HG03469 (cell line): ENCODE measurements around the gene RNF14.

Source experiments
- ATAC-seq: cut with Tn5 transposase; IDR thresholded peaks from one replicate; pipeline ENCODE4 v1.9.1; 2021; ENCODE audit warnings: mild to moderate bottlenecking, moderate library complexity, moderate number of reproducible peaks; ENCODE audit not compliant: unreplicated experiment

RNF14 gene

GRCh38 chr5:141947316-141947715 is 21.6 kb upstream of the RNF14 start:
- ATAC-seq = no peak

GRCh38 chr5:141948812-141949211 is 20.1 kb upstream of the RNF14 start:
- ATAC-seq = no peak

DNA sequence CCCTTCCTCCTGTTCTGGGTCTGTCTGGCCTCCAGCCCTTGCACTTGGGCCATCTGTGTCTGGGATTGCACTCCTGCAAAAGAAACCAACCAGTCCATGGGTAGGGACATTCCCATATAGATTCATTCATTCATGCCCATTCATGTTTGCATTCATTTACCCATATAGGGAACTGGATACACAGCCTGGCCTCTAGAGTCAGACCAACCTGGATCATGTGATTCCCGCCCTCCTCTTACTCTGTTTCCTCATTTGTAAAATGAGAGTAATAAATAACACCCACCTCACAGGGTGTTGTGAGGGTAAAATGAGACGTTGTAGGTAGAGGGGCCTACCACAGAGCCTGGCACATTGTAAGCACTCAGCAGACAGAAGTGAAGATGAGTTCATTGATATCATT is 19.4 kb upstream of the RNF14 start:
- no peak for ATAC-seq

DNA sequence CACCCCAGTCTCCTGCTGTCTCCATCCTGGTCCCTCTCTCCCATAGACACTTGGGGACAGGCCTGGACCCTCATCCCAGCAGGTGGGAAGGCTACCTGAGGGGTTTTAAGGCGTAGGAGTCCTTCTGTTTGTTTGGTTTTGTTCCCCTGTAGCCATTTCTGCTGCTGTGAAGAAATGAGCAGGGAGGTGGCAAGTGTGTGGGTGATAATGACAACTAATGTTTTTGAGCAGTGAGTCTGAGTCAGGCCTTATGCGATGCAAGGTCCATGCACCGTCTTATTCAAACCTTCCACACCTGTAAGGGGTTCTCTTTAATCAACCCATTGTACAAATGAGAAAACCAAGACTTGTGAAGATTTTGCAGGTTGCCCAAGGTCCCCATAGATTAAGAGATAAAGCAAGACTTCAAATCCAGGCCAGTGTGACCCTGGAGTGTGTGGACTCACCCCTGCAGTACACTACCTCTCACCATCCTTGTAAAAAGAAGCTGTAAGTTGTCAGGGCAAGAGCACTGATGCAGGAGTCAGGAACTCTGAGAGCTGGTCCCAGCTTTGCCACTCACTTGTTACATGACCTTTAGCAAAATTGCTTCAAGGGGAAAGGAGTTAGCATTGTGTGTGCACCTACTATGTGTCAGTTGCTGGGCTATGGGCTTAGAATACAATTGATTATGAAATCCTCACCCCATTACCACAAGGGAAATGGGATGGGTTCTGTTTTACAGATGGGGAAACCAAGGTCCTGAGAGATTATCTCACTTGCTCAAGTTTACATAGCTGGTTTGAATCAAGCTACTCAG is 18.5 kb upstream of the RNF14 start:
- no peak for ATAC-seq

GRCh38 chr5:141951332-141951781 is 17.5 kb upstream of the RNF14 start:
- peak; percentile 71 for ATAC-seq

DNA sequence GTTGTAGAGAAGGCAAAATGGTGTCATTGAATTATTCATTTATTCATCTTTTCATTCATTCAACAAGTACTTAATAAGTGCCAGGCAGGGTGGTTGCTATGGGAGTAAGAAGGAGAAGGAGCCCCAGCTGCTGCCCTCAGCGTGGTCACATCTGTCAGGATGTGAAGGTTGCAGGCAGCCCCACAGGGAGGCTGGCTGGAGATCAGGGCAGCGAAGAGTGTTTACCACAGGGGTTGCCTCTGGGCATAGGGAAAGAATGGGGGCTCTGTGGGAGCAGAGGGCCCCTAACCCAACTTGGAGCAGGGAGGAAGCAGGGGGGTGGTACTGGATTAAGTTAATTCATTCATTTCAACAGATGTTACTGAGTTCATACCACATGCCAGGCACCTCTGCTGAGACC is 16.9 kb upstream of the RNF14 start:
- no peak for ATAC-seq

- no peak for ATAC-seq
These were observed 14.7 kb upstream of the RNF14 start for GRCh38 chr5:141954194-141954593.

DNA sequence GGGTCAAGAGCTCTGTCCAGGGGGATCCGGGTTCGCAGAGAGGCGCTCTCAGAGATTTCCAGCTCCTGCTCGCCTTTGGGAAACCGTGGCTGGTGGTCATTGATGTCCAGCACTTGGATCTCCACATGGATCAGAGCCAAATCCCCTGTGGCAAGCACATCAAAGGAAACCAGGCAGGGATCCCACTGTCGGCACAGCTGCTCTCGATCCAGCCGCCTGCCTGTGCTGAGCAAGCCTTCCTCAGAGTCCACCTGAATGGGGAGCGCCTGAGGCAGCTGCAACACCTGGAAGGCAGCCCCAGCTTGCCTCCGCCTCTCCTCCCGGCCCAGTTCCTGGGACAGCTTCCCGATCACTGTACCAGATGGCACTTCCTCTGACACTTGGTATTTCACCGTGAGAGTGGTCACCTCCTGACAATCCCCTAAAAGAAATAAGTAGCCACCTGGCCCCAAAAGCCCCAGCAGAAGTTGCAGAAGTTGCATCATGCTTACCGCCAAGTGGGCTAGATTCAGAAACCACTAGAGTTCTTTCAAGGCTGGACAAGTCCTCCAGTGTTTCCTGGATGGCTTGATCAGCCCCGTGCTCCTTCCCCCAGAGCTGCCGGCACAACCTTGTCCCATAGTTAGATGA is 11.4 kb upstream of the RNF14 start:
- no peak for ATAC-seq

DNA sequence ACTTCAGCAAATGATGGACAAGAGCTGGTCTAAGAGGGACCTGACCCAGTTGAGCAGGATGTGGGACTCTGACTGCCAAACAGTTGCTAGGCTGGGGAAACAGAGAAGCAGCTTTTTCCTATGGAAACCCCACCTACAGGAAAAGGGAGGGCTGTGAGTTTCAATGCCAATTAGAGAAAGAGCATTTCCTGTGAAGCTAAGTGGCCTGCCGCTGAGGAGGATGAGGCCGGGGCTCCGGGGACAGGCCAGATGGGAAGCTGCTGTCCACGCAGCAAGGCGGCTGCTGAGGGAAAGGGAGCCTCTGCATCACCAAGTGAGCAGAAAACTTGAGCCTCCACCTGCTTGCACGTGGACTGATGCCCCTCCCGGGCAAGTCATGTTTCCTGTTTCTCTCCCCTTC is 10.8 kb upstream of the RNF14 start, which contains the start of gene PCDH12:
Gene PCDH12, minus strand, starts transcription at position 90 of the 400 bp plus-strand sequence. CDS start 351 bp downstream, outside the sequence.
- no peak for ATAC-seq

GRCh38 chr5:141958546-141959172 is 10.2 kb upstream of the RNF14 start:
- no peak for ATAC-seq

DNA sequence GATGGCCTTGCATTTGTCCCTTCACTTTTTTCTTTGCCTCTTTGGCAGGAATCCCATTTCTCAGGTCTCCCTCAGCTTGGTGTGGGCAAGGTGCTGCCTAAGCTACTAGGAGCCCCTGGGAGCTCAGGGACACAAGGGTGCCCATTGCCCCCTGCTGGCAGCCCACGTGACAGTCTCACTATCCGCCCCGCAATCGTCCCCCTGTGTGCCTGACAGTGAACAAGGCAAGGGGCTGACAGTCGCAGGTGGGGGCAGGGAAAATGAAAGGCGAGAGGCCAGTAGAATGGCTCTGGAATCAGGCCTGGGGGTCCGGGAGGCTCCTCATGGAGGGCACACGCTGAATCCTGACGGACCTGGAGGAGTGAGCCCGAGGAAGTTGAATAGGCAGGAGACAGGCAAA is 8.9 kb upstream of the RNF14 start:
- no peak for ATAC-seq

GRCh38 chr5:141960449-141961323 is 8.2 kb upstream of the RNF14 start:
- ATAC-seq = peak; percentile 76

- ATAC-seq = no peak
These were observed 7.4 kb upstream of the RNF14 start for GRCh38 chr5:141961466-141961865.

GRCh38 chr5:141963701-141964100 is 5.2 kb upstream of the RNF14 start:
- no peak for ATAC-seq

GRCh38 chr5:141965071-141965470 is 3.8 kb upstream of the RNF14 start:
- ATAC-seq = no peak

DNA sequence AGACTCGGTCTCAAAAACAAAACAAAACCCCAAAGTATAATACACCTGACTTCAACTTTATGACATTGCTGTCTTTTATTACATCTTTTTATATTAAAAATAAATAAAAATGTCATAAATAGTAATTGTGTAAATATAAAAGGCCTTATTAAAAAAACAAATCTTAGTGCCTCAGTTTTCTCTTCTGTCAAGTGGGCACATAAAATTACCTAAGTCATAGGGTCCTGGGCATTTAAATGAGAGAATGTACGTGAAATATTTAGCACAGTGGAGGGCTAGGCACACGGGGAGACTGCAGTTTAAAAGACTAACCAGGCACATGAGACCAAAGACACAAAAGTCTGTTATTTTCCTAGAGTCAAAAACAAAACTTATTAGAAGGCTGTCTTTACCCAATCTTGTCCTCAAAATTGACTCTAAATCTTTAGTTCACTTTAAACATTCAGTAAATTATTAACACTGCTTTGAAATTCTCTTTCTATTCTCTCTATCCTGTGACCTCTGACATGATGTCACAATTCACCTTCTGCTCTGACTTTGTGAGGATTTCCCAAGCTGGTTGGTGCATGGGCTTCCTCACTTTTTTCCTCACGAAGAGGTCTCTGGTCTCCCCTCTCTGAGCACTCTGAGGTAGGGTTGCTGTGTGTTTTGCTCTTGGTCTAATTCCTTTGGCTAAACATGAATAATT is 2.5 kb upstream of the RNF14 start:
- no peak for ATAC-seq

DNA sequence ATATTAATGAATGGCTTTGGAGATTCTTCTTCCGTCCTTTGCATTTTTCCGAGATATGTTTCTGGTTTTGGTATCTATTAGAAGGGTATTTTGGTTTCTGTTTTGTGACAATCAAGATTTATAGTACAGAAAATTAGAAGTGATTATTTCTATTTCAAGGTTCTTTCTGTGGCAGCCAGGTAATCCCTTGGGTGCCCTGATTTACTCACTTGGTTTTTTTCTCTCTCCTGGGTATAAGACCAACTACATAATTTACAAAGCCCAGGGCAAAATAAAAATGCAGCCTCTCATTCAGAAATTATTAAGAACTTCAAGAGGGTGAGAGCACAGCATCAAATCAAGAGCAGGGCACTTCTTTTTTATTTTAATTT is 2.0 kb upstream of the RNF14 start:
- ATAC-seq = no peak

DNA sequence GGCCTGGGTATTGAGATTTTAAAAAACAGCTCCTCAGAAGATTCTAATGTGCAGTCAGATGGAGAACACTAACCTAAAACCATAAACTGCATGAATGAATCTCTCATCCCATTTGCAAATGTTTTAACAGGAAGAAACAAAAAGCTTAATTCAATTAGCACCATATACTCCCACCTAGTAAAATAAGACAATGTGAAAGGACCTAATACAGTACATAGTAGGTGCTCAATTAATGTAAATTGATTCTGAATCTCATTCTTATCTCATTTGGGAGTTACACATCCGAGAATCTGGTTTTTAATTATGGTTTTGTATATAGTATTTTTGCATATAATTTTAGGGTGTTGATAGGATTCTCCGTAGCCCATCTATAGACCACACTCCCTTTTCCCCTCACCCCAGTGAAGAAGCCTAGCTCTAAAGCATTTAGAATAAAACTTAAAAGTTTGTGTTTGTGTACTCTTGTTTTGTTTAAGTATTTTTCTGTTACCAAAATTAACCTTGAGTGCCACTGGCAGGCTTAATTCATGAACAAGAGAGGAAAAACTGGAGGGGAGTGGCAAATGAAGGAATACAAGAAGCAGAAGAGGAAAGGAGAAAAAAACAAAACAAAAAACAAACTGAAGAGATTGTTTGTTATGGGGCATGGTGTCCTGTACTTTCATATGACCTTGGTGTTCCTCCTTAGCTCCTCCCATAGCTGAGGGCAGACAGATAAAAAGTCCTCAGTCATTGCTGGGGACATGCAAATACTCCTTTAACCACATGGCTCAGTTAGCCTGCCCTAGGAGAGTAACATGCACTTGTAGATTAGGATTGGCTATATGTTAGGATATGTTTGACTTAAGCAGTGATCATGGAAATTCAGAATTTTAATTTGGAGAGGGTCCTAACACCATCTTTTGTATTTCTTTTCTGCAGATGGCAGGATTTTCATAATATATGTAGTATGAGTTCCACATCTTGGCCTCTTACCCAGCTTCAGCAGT is 1.2 kb downstream of the RNF14 start:
- ATAC-seq = peak; percentile 56
